Measurements from ENCODE around the gene NXN.

DNA sequence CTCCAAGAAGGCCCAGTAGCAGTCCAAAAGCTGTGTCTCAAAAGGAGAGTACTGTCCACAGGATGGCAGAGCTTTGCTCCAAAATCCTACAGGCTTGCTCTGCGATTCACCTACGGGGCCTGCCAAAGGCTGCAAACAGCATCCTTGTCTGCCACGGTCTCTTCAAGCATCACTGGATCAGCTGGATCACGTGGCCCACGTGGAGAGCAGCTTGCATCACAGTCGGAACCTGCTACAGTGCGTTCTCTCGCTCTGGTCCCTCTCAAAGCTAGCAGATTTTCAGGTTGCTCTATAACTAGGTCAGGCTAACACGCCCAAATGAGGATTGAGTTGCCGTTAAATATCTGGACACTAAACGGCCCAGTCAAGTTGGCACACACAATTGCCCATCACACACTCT, 9.0 kb upstream of the NXN start:
- TF ChIP-seq POLR2AphosphoS5 (IDR thresholded peaks at IDR 0.05; ENCODE audit: low read depth): no peak
- TF ChIP-seq, protein P1, sequence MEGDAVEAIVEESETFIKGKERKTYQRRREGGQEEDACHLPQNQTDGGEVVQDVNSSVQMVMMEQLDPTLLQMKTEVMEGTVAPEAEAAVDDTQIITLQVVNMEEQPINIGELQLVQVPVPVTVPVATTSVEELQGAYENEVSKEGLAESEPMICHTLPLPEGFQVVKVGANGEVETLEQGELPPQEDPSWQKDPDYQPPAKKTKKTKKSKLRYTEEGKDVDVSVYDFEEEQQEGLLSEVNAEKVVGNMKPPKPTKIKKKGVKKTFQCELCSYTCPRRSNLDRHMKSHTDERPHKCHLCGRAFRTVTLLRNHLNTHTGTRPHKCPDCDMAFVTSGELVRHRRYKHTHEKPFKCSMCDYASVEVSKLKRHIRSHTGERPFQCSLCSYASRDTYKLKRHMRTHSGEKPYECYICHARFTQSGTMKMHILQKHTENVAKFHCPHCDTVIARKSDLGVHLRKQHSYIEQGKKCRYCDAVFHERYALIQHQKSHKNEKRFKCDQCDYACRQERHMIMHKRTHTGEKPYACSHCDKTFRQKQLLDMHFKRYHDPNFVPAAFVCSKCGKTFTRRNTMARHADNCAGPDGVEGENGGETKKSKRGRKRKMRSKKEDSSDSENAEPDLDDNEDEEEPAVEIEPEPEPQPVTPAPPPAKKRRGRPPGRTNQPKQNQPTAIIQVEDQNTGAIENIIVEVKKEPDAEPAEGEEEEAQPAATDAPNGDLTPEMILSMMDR (IDR thresholded peaks at IDR 0.05; ENCODE audit: insufficient read depth, low read length): no peak

All from HL-60 (cell line).